Keratinocyte (primary cell): ENCODE measurements around the gene PAX9. TPM values are rescaled to one million over a fixed set of nuclear protein-coding genes. Genes with fewer than 3 reads are reported as not detected.
A peak's percentile ranks its signal among the peaks of the same experiment; 100 is the strongest.

Source experiments
- DNase-seq: peaks from one replicate; pipeline ENCODE4 v3.0.0-alpha.2; 2011; ENCODE audit warnings: low read depth, missing footprints, low spot score
- FAIRE-seq: peaks from 2 replicates; lab custom pipeline; 2011; peaks lifted over from hg19 to GRCh38; lab: Jason Lieb, UNC
- H2AFZ ChIP-seq: 2 replicates; pipeline ENCODE4 v1.6.0; 2012; ENCODE audit warnings: low read length, control low read depth, inconsistent platforms; ENCODE audit not compliant: control insufficient read depth
- H3K27ac ChIP-seq: 2 replicates; pipeline ENCODE4 v1.5.1; 2011; ENCODE audit warnings: low read length; ENCODE audit not compliant: control insufficient read depth, insufficient read depth
- H3K27me3 ChIP-seq: 3 replicates; pipeline ENCODE4 v1.6.0; 2011; ENCODE audit warnings: low read length; ENCODE audit not compliant: control insufficient read depth, insufficient read depth; ENCODE audit errors: extremely low read depth
- H3K36me3 ChIP-seq, 2 experiments: 2 replicates in 1 of 2; 3 replicates in 1 of 2; pipeline ENCODE4 v1.5.1; 2011; ENCODE audit warnings: low read length in 2 of 2, mild to moderate bottlenecking in 1 of 2; ENCODE audit not compliant: control insufficient read depth in 2 of 2, insufficient read depth in 2 of 2; ENCODE audit errors: extremely low read depth in 1 of 2
- H3K4me1 ChIP-seq: 3 replicates; pipeline ENCODE4 v1.5.1; 2011; ENCODE audit warnings: low read length; ENCODE audit not compliant: control insufficient read depth, insufficient read depth; ENCODE audit errors: extremely low read depth
- H3K4me2 ChIP-seq: 3 replicates; pipeline ENCODE4 v1.6.0; 2011; ENCODE audit warnings: low read depth, low read length; ENCODE audit not compliant: control insufficient read depth, insufficient read depth; ENCODE audit errors: extremely low read depth
- H3K4me3 ChIP-seq, 3 experiments: fragments of 200-600 bp in 1 of 3; sonication (generic) in 1 of 3; 2 replicates in 2 of 3; 3 replicates in 1 of 3; pipeline ENCODE4 v1.5.1; 2011 to 2016; ENCODE audit warnings: low read length in 3 of 3, mild to moderate bottlenecking in 3 of 3, control low read depth in 2 of 3, inconsistent platforms in 1 of 3, low read depth in 1 of 3, mixed read lengths in 1 of 3, mixed run types in 1 of 3, moderate library complexity in 1 of 3; ENCODE audit not compliant: control insufficient read depth in 2 of 3, insufficient read depth in 2 of 3; ENCODE audit errors: extremely low read depth in 1 of 3
- H3K79me2 ChIP-seq: 2 replicates; pipeline ENCODE4 v1.6.0; 2012; ENCODE audit warnings: low read length; ENCODE audit not compliant: control insufficient read depth, insufficient read depth
- H3K9ac ChIP-seq: 3 replicates; pipeline ENCODE4 v1.6.0; 2011; ENCODE audit warnings: low read length; ENCODE audit not compliant: control insufficient read depth, insufficient read depth; ENCODE audit errors: extremely low read depth
- H3K9me1 ChIP-seq: 3 replicates; pipeline ENCODE4 v1.6.0; 2011; ENCODE audit warnings: low read length; ENCODE audit not compliant: control insufficient read depth, insufficient read depth; ENCODE audit errors: extremely low read depth
- H3K9me3 ChIP-seq: 2 replicates; pipeline ENCODE4 v1.5.1; 2012; ENCODE audit warnings: low read depth, low read length; ENCODE audit not compliant: control insufficient read depth
- H4K20me1 ChIP-seq: 3 replicates; pipeline ENCODE4 v1.6.0; 2011; ENCODE audit warnings: low read length; ENCODE audit not compliant: control insufficient read depth, insufficient read depth; ENCODE audit errors: extremely low read depth
- EZH2 ChIP-seq: IDR thresholded peaks from one replicate; pipeline ENCODE4 v1.6.1; 2012; ENCODE audit warnings: inconsistent platforms, mild to moderate bottlenecking, low read length, moderate library complexity
- dilution Hi-C: fragments of 300-500 bp; cut with MboI; formaldehyde crosslinking; loops from one replicate; pipeline ENCODE4 v1.7.0; 2020; ENCODE audit warnings: low sequenced_read_pairs; ENCODE audit not compliant: extremely low pct_ligation_motif_present
- polyA plus RNA-seq, 5 experiments: library from polyadenylated mRNA; depleted of rRNA in 3 of 5; stranded (reverse) in 3 of 5; stranded (forward) in 1 of 5; unstranded in 1 of 5; fragments of >200 nt; gene quantifications; 1 replicate in 1 of 5; 2 replicates in 3 of 5; 3 replicates in 1 of 5; pipeline versions ENCODE4 v1.2.1 to v1.2.3, GENCODE V29; 2011 to 2012; ENCODE audit warnings: missing spikeins in 2 of 5, low read depth in 1 of 5, low replicate concordance in 1 of 5
- TF ChIP-seq, protein P1 (sequence below), 3 experiments: IDR thresholded peaks in 1 of 3; conservative IDR thresholded peaks in 1 of 3; optimal IDR thresholded peaks in 1 of 3; 2 replicates in 2 of 3; 3 replicates in 1 of 3; pipeline versions ENCODE3 to v1.5.1; 2011; ENCODE audit warnings: low read length in 3 of 3, mild to moderate bottlenecking in 3 of 3, moderate library complexity in 2 of 3, control low read depth in 1 of 3, inconsistent platforms in 1 of 3; ENCODE audit not compliant: insufficient read depth in 2 of 3; ENCODE audit errors: extremely low read depth in 1 of 3

PAX9 gene
- polyA plus RNA-seq, 1 donor (not counting 4 experiments of a cell fraction or from before 2014, with no cell fraction given), result 1.1 TPM

DNA sequence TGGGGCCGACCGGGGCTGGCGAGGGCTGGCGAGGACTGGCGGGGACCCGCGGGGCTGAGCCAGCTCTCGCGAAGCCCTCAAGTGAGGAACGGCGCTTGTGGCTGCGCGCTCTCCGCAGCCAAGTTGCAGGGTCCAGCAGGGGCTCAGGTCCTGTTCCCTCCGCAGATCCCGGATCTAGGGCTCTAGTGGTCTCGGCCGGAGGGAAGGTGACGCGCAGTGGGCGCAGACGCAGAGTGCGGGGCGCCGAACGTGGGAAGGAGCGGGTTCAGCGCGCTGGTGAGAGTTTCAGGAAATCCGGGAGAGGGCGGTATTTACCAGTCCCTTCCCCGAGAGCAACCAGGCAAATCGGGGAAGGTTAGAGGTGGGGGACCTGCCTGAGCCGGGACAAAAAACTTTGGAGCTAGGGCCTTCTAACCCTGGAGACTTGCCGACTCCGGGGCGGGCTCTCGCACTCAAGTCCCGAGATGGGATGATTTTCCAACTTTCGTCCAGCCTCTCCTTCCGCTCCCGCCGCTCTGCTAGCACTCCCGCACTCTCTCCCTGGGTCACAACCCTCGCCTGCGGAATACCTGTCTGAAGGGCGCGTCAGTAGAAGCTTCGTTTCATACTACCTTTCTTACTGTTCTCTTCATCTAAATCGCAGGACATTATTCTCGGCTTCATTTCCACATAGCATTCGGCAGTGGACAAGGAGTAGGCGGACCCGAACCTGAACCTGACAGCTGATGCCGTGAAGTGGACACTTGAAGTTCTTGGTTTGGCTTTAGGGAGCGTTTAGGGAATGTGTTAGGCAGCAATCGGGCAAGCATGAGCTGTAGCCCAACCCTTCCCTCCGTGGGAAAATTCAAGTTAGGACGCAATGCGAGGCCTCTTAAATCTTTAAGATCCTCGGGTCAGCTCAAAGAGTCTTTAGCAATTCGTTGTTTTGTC is 13.6 kb upstream of the PAX9 start:
- no peaks in the 10 kb centered on the region for H3K9me3 ChIP-seq
- H3K4me2 ChIP-seq, result peak overlapping the region; percentile 93
- dilution Hi-C loops, result loop anchor here (25.0 kb wide), 2 partner anchors 289 to 464 kb away; no protein-coding TSS in a partner anchor
- DNase-seq (no peak), FAIRE-seq (no peak)
- H3K27me3 ChIP-seq, result peaks cover 66% of the 10 kb centered on the region
- no peaks in the 10 kb centered on the region for H3K9me1 ChIP-seq
- H4K20me1 ChIP-seq, result no peaks in the 10 kb centered on the region
- H3K27ac ChIP-seq, result no peak overlapping the region
- H3K4me3 ChIP-seq, result peak overlapping the region; percentile 41 to 82 (median 61)
- TF ChIP-seq EZH2, result no peak
- TF ChIP-seq, protein P1, sequence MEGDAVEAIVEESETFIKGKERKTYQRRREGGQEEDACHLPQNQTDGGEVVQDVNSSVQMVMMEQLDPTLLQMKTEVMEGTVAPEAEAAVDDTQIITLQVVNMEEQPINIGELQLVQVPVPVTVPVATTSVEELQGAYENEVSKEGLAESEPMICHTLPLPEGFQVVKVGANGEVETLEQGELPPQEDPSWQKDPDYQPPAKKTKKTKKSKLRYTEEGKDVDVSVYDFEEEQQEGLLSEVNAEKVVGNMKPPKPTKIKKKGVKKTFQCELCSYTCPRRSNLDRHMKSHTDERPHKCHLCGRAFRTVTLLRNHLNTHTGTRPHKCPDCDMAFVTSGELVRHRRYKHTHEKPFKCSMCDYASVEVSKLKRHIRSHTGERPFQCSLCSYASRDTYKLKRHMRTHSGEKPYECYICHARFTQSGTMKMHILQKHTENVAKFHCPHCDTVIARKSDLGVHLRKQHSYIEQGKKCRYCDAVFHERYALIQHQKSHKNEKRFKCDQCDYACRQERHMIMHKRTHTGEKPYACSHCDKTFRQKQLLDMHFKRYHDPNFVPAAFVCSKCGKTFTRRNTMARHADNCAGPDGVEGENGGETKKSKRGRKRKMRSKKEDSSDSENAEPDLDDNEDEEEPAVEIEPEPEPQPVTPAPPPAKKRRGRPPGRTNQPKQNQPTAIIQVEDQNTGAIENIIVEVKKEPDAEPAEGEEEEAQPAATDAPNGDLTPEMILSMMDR (optimal IDR thresholded peaks at IDR 0.05 in 1 of 3, IDR thresholded peaks at IDR 0.05 in 1 of 3, conservative IDR thresholded peaks at IDR 0.05 in 1 of 3; ENCODE audit: extremely low read depth in 1 of 3, insufficient read depth in 2 of 3, low read length in 3 of 3), result peak; percentile 48 to 84 (median 75)
- H2AFZ ChIP-seq, result peak overlapping the region; percentile 88
- H3K79me2 ChIP-seq, result no peaks in the 10 kb centered on the region
- no peaks in the 10 kb centered on the region for H3K36me3 ChIP-seq
- peak overlapping the region; percentile 37 for H3K9ac ChIP-seq
- H3K4me1 ChIP-seq, result peaks cover 7% of the 10 kb centered on the region

DNA sequence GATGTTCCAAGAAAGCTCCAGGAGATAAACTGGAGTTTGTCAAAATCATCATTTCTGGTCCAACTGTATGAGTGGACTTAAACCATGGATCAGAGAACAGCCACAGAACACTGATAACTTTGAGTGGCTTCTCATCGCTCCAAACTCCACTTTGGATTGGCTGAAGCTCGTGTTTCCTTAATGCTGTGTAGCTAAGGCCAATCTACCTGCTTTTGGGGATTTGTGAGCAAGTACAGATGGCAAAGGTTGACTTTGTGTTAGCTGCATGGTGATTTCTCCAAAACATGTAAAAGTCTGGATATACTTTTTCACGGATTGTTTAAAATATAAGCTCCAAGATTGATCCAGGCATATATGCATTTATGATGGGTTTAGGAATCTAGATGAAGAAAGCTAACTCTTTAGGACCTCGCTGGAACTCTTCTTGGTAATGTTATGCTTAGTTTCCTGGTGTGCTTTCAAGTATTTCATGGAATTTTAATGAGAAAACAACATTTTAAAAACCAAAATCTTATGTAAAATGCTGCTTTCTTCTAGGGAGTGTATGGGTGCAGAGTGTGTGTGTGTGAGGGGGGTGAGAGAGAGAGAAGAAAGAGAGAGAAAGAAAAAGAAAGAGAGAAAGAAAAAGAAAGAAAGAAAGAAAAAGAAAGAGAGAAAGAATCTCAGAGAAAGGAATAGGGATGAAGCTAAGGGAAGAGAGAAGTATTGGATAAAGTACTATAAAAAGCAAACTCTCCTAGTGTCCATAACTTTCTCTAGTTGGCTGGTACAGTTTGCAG is 11.6 kb upstream of the PAX9 start:
- H3K4me3 ChIP-seq, result no peak overlapping the region
- dilution Hi-C loops, result loop anchor here (25.0 kb wide), 2 partner anchors 287 to 462 kb away; no protein-coding TSS in a partner anchor
- TF ChIP-seq, protein P1 (optimal IDR thresholded peaks at IDR 0.05 in 1 of 3, IDR thresholded peaks at IDR 0.05 in 1 of 3, conservative IDR thresholded peaks at IDR 0.05 in 1 of 3; ENCODE audit: extremely low read depth in 1 of 3, insufficient read depth in 2 of 3, low read length in 3 of 3), result no peak
- no peak for TF ChIP-seq EZH2
- H3K79me2 ChIP-seq, result no peaks in the 10 kb centered on the region
- H3K4me1 ChIP-seq, result peaks cover 7% of the 10 kb centered on the region
- H3K27ac ChIP-seq, result no peak overlapping the region
- H4K20me1 ChIP-seq, result no peaks in the 10 kb centered on the region
- H3K4me2 ChIP-seq, result no peak overlapping the region
- H3K27me3 ChIP-seq, result peaks cover 86% of the 10 kb centered on the region
- H3K9me1 ChIP-seq, result no peaks in the 10 kb centered on the region
- FAIRE-seq, result no peak
- H2AFZ ChIP-seq, result no peak overlapping the region
- DNase-seq, result no peak
- no peaks in the 10 kb centered on the region for H3K9me3 ChIP-seq
- H3K9ac ChIP-seq, result no peak overlapping the region
- H3K36me3 ChIP-seq, result no peaks in the 10 kb centered on the region
